Kidney epithelial cell (primary cell): ENCODE measurements around the gene BAIAP2L2. TPM values are rescaled to one million over a fixed set of nuclear protein-coding genes. Genes with fewer than 3 reads are reported as not detected.

Experiments used
- DNase-seq: peaks from one replicate; pipeline ENCODE4 v3.0.0-alpha.2; 2010; ENCODE audit warnings: low read depth
- H3K27me3 ChIP-seq: 2 replicates; pipeline ENCODE4 v1.6.0; 2011; ENCODE audit warnings: low read length; ENCODE audit not compliant: control insufficient read depth, insufficient read depth
- H3K36me3 ChIP-seq: 2 replicates; pipeline ENCODE4 v1.5.1; 2011; ENCODE audit warnings: low read length; ENCODE audit not compliant: control insufficient read depth, insufficient read depth
- H3K4me3 ChIP-seq: 2 replicates; pipeline ENCODE4 v1.5.1; 2011; ENCODE audit warnings: low read depth, mild to moderate bottlenecking, control low read depth, low read length
- total RNA-seq: library from RNA; depleted of rRNA; stranded (reverse); fragments of >200 nt; gene quantifications from 2 replicates; pipeline ENCODE4 v1.2.3, GENCODE V29; 2015
- TF ChIP-seq, protein P1 (sequence below): IDR thresholded peaks from 2 replicates; pipeline ENCODE4 v1.5.1; 2011; ENCODE audit warnings: mild to moderate bottlenecking, moderate library complexity, low read length, control low read depth, inconsistent platforms; ENCODE audit not compliant: insufficient read depth, poor library complexity, severe bottlenecking

The BAIAP2L2 gene
- total RNA-seq, 1 donor from 2014 or later, result 4.1 TPM

DNA sequence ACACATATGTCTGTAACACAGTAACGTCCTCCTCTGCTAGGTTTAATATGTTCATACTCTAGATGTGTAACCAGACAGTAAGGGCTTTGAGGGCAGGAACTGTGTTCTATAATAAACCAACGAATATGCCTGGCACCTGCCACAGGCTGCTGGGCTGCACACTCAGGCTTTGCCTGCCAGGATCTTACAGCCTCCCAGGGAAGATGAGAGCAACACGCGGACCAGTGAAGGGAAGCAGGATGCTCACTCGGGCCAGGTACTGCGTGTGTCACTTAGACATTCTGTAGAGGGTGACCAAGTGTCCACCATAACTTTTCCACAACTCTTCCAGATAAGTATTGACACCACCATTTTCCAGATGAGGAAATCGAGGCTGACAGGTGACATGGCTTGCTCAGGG lies 21.7 kb upstream of the BAIAP2L2 start:
- TF ChIP-seq, protein P1, sequence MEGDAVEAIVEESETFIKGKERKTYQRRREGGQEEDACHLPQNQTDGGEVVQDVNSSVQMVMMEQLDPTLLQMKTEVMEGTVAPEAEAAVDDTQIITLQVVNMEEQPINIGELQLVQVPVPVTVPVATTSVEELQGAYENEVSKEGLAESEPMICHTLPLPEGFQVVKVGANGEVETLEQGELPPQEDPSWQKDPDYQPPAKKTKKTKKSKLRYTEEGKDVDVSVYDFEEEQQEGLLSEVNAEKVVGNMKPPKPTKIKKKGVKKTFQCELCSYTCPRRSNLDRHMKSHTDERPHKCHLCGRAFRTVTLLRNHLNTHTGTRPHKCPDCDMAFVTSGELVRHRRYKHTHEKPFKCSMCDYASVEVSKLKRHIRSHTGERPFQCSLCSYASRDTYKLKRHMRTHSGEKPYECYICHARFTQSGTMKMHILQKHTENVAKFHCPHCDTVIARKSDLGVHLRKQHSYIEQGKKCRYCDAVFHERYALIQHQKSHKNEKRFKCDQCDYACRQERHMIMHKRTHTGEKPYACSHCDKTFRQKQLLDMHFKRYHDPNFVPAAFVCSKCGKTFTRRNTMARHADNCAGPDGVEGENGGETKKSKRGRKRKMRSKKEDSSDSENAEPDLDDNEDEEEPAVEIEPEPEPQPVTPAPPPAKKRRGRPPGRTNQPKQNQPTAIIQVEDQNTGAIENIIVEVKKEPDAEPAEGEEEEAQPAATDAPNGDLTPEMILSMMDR, result no peak
- H3K4me3 ChIP-seq, result no peak overlapping the region
- H3K27me3 ChIP-seq, result no peaks in the 10 kb centered on the region
- no peaks in the 10 kb centered on the region for H3K36me3 ChIP-seq
- no peak for DNase-seq

DNA sequence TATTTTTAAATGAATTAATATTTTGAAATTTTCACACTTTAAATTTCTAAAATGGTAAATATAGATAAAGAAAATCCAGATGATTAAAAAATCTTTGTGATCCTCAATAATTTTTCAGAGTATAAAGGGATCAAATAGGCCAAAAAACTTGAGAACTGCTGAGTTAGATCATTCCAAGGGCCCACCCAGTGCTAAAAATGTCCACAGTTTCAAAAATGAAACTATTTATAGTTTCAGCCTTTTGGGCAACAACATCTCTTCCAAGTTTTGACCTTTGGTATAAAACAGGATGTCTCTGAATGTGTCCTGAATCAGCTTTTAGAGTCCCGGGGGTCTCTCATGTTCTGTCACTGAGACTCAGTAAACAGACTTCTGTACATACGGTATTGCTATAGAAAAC lies 20.9 kb upstream of the BAIAP2L2 start:
- no peaks in the 10 kb centered on the region for H3K27me3 ChIP-seq
- no peak overlapping the region for H3K4me3 ChIP-seq
- no peak for DNase-seq
- TF ChIP-seq, protein P1, result no peak
- no peaks in the 10 kb centered on the region for H3K36me3 ChIP-seq

DNA sequence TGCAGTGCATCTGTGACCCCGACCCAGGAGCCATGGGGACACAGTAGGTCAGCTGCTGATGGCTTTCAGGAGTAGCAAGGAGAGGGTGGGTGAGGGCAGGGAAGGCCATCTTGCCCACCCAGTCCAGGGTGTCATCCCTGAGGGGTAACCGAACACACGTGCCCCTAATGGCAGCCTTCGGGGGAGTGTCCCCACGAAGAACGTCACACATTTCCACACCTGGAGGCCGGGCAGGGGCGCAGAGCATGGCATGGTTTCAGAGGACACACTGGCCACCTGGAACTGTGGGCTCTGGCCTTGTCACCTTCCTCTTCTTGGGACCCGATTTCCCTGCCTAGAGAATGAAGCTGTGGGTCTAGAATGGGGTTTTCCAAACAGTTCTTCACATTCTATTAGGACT lies 19.4 kb upstream of the BAIAP2L2 start:
- TF ChIP-seq, protein P1, result no peak
- no peak for DNase-seq
- Histone ChIP-seq H3K4me3 (no peak overlapping the region), H3K36me3 (no peaks in the 10 kb centered on the region), H3K27me3 (no peaks in the 10 kb centered on the region)

DNA sequence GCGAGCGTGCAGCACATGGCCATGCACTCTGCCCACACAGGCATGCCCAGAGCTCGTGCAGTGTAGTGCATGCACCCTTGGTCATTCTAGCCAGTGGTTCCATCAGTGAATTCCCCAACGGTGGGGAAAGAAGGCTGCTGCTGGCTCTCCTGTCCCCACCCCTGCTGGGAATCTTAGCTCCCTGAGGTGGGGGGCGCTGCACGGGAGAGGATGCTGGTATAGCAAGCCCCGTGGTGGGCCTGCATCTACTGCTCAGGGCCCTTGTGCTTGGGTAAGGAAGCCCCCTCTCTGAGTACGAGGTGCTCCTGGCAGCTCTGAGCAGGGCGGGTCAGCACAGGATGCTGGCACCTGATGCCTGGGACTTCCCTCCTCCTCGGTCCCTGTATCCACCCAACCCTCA lies 18.5 kb upstream of the BAIAP2L2 start:
- Histone ChIP-seq H3K36me3 (no peaks in the 10 kb centered on the region), H3K4me3 (no peak overlapping the region), H3K27me3 (no peaks in the 10 kb centered on the region)
- TF ChIP-seq, protein P1, result no peak
- no peak for DNase-seq

DNA sequence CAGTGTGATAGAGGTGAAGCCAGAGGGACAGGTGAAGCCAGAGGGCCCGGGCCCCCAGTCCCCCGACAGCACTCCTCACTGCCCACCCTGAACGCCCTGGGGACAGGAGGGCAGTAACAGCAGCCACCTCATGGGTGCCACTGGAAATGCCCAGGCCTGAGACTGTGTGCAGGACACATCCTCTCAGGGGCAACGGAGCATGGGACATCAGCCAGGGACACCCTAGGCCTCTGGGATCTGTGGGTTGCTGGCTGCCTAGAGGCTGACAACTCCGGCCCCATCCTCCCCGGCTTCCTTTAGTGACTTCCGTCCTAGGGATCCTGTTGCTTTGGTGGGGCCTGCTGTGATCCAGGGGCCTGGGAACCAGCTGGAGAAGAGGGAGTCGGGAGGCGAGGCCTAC lies 17.4 kb upstream of the BAIAP2L2 start:
- Histone ChIP-seq H3K4me3 (no peak overlapping the region), H3K27me3 (no peaks in the 10 kb centered on the region), H3K36me3 (no peaks in the 10 kb centered on the region)
- DNase-seq, result no peak
- TF ChIP-seq, protein P1, result no peak

DNA sequence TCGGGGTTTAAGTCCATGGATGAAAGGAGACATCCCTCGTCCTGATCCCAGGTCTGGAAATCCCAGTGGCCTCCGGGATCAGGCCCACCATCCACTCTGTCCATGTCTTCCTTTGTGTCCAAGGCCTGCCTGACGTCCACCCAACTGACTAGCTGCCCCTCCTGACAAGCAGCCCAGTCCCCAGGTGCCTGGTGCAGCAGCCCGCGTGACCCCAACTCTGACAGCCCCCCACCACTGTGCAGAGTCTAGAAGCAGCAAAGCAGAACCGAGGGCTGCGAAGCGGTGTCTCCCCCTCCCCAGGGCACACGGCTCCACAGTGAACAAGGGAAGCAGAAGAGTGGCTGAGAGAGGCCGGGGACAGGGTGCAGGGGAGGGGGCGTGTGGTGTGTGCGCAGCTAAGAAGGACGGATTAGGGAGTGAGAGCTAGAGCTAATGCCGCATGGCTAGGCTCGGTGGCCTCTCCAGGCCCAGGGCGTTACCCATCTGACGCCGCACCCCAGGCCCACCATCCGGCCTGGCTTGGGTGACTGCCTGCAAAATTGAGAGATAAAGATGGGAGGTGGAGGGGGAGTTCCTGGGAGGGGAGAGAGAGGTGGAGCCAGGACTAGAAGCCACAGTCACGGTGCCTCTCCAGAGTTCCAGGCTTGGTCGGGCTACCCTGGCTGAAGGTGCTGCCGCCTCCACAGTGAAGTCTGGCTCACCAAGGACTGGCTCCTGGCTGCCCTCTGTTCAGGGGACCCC lies 16.6 kb upstream of the BAIAP2L2 start:
- Histone ChIP-seq H3K27me3 (no peaks in the 10 kb centered on the region), H3K4me3 (no peak overlapping the region), H3K36me3 (no peaks in the 10 kb centered on the region)
- DNase-seq, result no peak
- TF ChIP-seq, protein P1, result no peak
